NCI-H1436 (cell line): Measurements from ENCODE around the gene SLC2A11.
"Not testable (repeated sequence)": the region's sequence is repeated elsewhere in the genome, so short reads cannot be mapped to it uniquely, and the experiment has no call there.

Source experiments
- DNase-seq: peaks from one replicate; lab custom pipeline; 2025; lab: John Stamatoyannopoulos, UW

SLC2A11 gene

GRCh38 chr22:23847310-23847920, 10.3 kb upstream of the SLC2A11 start:
- no peak for DNase-seq

- DNase-seq, result no peak
Observed at GRCh38 chr22:23847991-23848864, 9.4 kb upstream of the SLC2A11 start.

- peak; percentile 59 for DNase-seq
Observed at GRCh38 chr22:23849009-23850006, 8.4 kb upstream of the SLC2A11 start.

GRCh38 chr22:23850136-23850611, 7.5 kb upstream of the SLC2A11 start:
- no peak for DNase-seq

- peak; percentile 29 for DNase-seq
Observed at GRCh38 chr22:23856721-23857605, 712 bp upstream of the SLC2A11 start.

- no peak for DNase-seq
Observed at GRCh38 chr22:23858484-23858815, 775 bp downstream of the SLC2A11 start.

GRCh38 chr22:23859201-23859600, 1.5 kb downstream of the SLC2A11 start:
- no peak for DNase-seq

GRCh38 chr22:23860187-23860586, 2.5 kb downstream of the SLC2A11 start:
- DNase-seq, result not testable (repeated sequence)

- DNase-seq, result peak; percentile 54
Observed at GRCh38 chr22:23862103-23862502, 4.4 kb downstream of the SLC2A11 start.

GRCh38 chr22:23864499-23865154, 7.0 kb downstream of the SLC2A11 start:
- DNase-seq, result not testable (repeated sequence)

- DNase-seq, result no peak
Observed at GRCh38 chr22:23868580-23868979, 10.9 kb downstream of the SLC2A11 start.

- DNase-seq, result peak; percentile 42
Observed at GRCh38 chr22:23874871-23875270, 17.2 kb downstream of the SLC2A11 start.

GRCh38 chr22:23875801-23876200, 18.1 kb downstream of the SLC2A11 start:
- no peak for DNase-seq

- DNase-seq, result no peak
Observed at GRCh38 chr22:23877566-23877965, 19.9 kb downstream of the SLC2A11 start.

GRCh38 chr22:23878219-23878618, 20.5 kb downstream of the SLC2A11 start:
- DNase-seq, result no peak

- no peak for DNase-seq
Observed at GRCh38 chr22:23882370-23882769, 24.7 kb downstream of the SLC2A11 start.

GRCh38 chr22:23883658-23884057, 26.0 kb downstream of the SLC2A11 start:
- no peak for DNase-seq

- no peak for DNase-seq
Observed at GRCh38 chr22:23884140-23884539, 26.5 kb downstream of the SLC2A11 start.

- DNase-seq, result no peak
Observed at GRCh38 chr22:23888615-23889401, 31.1 kb downstream of the SLC2A11 start.

- DNase-seq, result no peak
Observed at GRCh38 chr22:23889620-23890019, 31.9 kb downstream of the SLC2A11 start.
